Spleen (tissue), 11 donors: ENCODE measurements around the gene ACKR3. TPM values are rescaled to one million over a fixed set of nuclear protein-coding genes. Genes with fewer than 3 reads are reported as not detected.

ENCODE experiments used
- DNase-seq: peaks from one replicate; pipeline ENCODE4 v3.0.0-alpha.2; 2020
- H3K27ac ChIP-seq, 8 donors: fragments of 200-600 bp; sonication (generic) in 7 of 8; 1 replicate in 4 of 8; 2 replicates in 4 of 8; pipeline versions ENCODE4 v1.5.0 to v1.8.0; 2016 to 2021; ENCODE audit warnings: inconsistent platforms in 4 of 8, mild to moderate bottlenecking in 4 of 8, moderate library complexity in 1 of 8
- H3K27me3 ChIP-seq, 7 donors: fragments of 200-600 bp; sonication (generic) in 6 of 7; replicated peaks in 1 of 7; 1 replicate in 4 of 7; 2 replicates in 3 of 7; pipeline versions ENCODE4 v1.5.0 to v1.8.0; 2016 to 2021; ENCODE audit warnings: inconsistent platforms in 3 of 7, mild to moderate bottlenecking in 1 of 7
- H3K36me3 ChIP-seq, 6 donors: fragments of 200-600 bp; sonication (generic) in 5 of 6; 1 replicate in 4 of 6; 2 replicates in 2 of 6; pipeline versions ENCODE4 v1.5.0 to v1.8.0; 2016 to 2021; ENCODE audit warnings: inconsistent platforms in 2 of 6
- H3K4me1 ChIP-seq, 6 donors: fragments of 200-600 bp; sonication (generic) in 5 of 6; 1 replicate in 3 of 6; 2 replicates in 3 of 6; pipeline versions ENCODE4 v1.5.0 to v1.8.0; 2016 to 2021; ENCODE audit warnings: inconsistent platforms in 3 of 6
- H3K4me3 ChIP-seq, 8 donors: fragments of 200-600 bp; sonication (generic) in 7 of 8; 1 replicate in 4 of 8; 2 replicates in 4 of 8; pipeline versions ENCODE4 v1.5.0 to v1.8.0; 2016 to 2021; ENCODE audit warnings: inconsistent platforms in 4 of 8, mild to moderate bottlenecking in 4 of 8, moderate library complexity in 2 of 8
- H3K9me3 ChIP-seq, 8 donors: fragments of 200-600 bp; sonication (generic) in 7 of 8; 1 replicate in 4 of 8; 2 replicates in 4 of 8; pipeline versions ENCODE4 v1.5.0 to v1.8.0; 2016 to 2021; ENCODE audit warnings: inconsistent platforms in 4 of 8
- CTCF ChIP-seq, 11 experiments: fragments of 200-600 bp in 7 of 11; fragments of 450-650 bp in 4 of 11; sonication (generic) in 4 of 11; IDR thresholded peaks in 8 of 11; conservative IDR thresholded peaks in 3 of 11; 1 replicate in 7 of 11; 2 replicates in 4 of 11; pipeline versions ENCODE4 v1.4.0 to v1.8.0; 2016 to 2021; ENCODE audit warnings: antibody characterized with exemption in 11 of 11, inconsistent platforms in 4 of 11, mild to moderate bottlenecking in 1 of 11
- POLR2A ChIP-seq, 3 donors: fragments of 450-650 bp; IDR thresholded peaks; one replicate each; pipeline ENCODE4 v1.5.1; 2017; ENCODE audit warnings: antibody characterized with exemption in 3 of 3, mild to moderate bottlenecking in 1 of 3
- POLR2AphosphoS5 ChIP-seq, 3 donors: sonication (generic); formaldehyde crosslinking; IDR thresholded peaks; one replicate each; pipeline ENCODE4 v1.5.1; 2017; ENCODE audit warnings: antibody characterized with exemption in 3 of 3
- WGBS, 5 donors: extraction: QIAGEN DNeasy Blood & Tissue Kit in 3 of 5; methylation state at CpG; one replicate each; pipeline versions ENCODE4 v1.1.5 to v1.1.7; 2013 to 2018; 5-methylcytosine and 5-hydroxymethylcytosine counted together
- intact Hi-C: fragments of 100-400 bp; cut with DNase I; formaldehyde crosslinking; loops from one replicate; pipeline ENCODE4 v1.15.0; 2023; ENCODE audit warnings: low total_unique reads
- polyA plus RNA-seq, 3 donors: library from polyadenylated mRNA; stranded (reverse); fragments of 200-250 nt; gene quantifications; one replicate each; pipeline ENCODE4 v1.2.1, GENCODE V29; 2013
- total RNA-seq, 7 donors: library from RNA; depleted of rRNA in 3 of 7; stranded (reverse); fragments of >200 nt in 3 of 7; fragmentation: NEBNext Ultra II Directional in 4 of 7; extraction: Animal tissue kit (Norgen Biotek cat#: 25700) in 4 of 7; gene quantifications; one replicate each; pipeline versions ENCODE4 v1.1.0 to v1.2.1, GENCODE V29; 2016 to 2021
- donor health status: healthy with polysubstance abuse.
- donor health status: DM: no; HTN: no; CAD: no; lungs with moderate emphysema.
- donor health status: DM: no; HTN: no; CAD: no.
- donor health status: Bipolar disorder and iron deficiency.
- donor health status: healthy.
- donor health status: DM: no; HTN: no; CAD: no.
- donor health status: DM: yes; HTN: yes; CAD: no.

The ACKR3 gene
- total and polyA plus RNA-seq, 10 donors, result 11.5 to 164 (median 67.0) TPM

GRCh38 chr2:236600158-236600557 lies 30.5 kb downstream of the ACKR3 start:
- WGBS, 5 donors, result 89 to 94% (median 91%) methylated on average over 7 of the region's 7 CpGs
- Histone ChIP-seq H3K4me3 (no peak overlapping the region), H3K9me3 (no peaks in the 10 kb centered on the region), H3K4me1 (peaks cover 0 to 4% (median 0%) of the 10 kb centered on the region in 6 donors), H3K36me3 (no peaks in the 10 kb centered on the region), H3K27ac (no peak overlapping the region), H3K27me3 (peaks cover 0 to 16% (median 4%) of the 10 kb centered on the region in 7 donors)
- no peak for TF ChIP-seq POLR2AphosphoS5 (IDR thresholded peaks at IDR 0.05)
- TF ChIP-seq CTCF (IDR thresholded peaks at IDR 0.05 in 8 of 11, conservative IDR thresholded peaks at IDR 0.05 in 3 of 11), result no peak
- TF ChIP-seq POLR2A (IDR thresholded peaks at IDR 0.05), result no peak
- DNase-seq, result no peak
- intact Hi-C loops, result no loop called here

GRCh38 chr2:236600892-236601291 lies 31.3 kb downstream of the ACKR3 start:
- peaks cover 0 to 6% (median 0%) of the 10 kb centered on the region in 6 donors for H3K4me1 ChIP-seq
- whole genome bisulfite sequencing, 5 donors, result 86 to 93% (median 90%) methylated on average over 9 of the region's 9 CpGs
- no peak overlapping the region for H3K27ac ChIP-seq
- H3K4me3 ChIP-seq, result no peak overlapping the region
- no peaks in the 10 kb centered on the region for H3K36me3 ChIP-seq
- DNase-seq, result peak; percentile 31
- no peak for TF ChIP-seq POLR2A (IDR thresholded peaks at IDR 0.05)
- H3K9me3 ChIP-seq, result no peaks in the 10 kb centered on the region
- peaks cover 0 to 23% (median 4%) of the 10 kb centered on the region in 7 donors for H3K27me3 ChIP-seq
- intact Hi-C loops, result no loop called here

- H3K4me3 ChIP-seq, result no peak overlapping the region
- H3K27ac ChIP-seq, result no peak overlapping the region
- peaks cover 0 to 30% (median 4%) of the 10 kb centered on the region in 7 donors for H3K27me3 ChIP-seq
- intact Hi-C loops, result no loop called here
- H3K9me3 ChIP-seq, result no peaks in the 10 kb centered on the region
- no peak for DNase-seq
- peaks cover 0 to 6% (median 0%) of the 10 kb centered on the region in 6 donors for H3K4me1 ChIP-seq
- 71 to 78% (median 77%) methylated on average over 13 of the region's 13 CpGs for WGBS, 5 donors
- TF ChIP-seq POLR2A (IDR thresholded peaks at IDR 0.05) (no peak), POLR2AphosphoS5 (IDR thresholded peaks at IDR 0.05) (no peak), CTCF (IDR thresholded peaks at IDR 0.05 in 8 of 11, conservative IDR thresholded peaks at IDR 0.05 in 3 of 11) (no peak)
- H3K36me3 ChIP-seq, result no peaks in the 10 kb centered on the region
Observed at GRCh38 chr2:236601316-236602202, 31.9 kb downstream of the ACKR3 start.

GRCh38 chr2:236602678-236603077 lies 33.1 kb downstream of the ACKR3 start:
- no peak for DNase-seq
- no peaks in the 10 kb centered on the region for H3K9me3 ChIP-seq
- H3K4me1 ChIP-seq, result peaks cover 0 to 6% (median 0%) of the 10 kb centered on the region in 6 donors
- no peaks in the 10 kb centered on the region for H3K36me3 ChIP-seq
- intact Hi-C loops, result no loop called here
- no peak overlapping the region for H3K4me3 ChIP-seq
- TF ChIP-seq POLR2A (IDR thresholded peaks at IDR 0.05) (no peak), CTCF (IDR thresholded peaks at IDR 0.05 in 8 of 11, conservative IDR thresholded peaks at IDR 0.05 in 3 of 11) (no peak), POLR2AphosphoS5 (IDR thresholded peaks at IDR 0.05) (no peak)
- peaks cover 0 to 37% (median 4%) of the 10 kb centered on the region in 7 donors for H3K27me3 ChIP-seq
- no peak overlapping the region for H3K27ac ChIP-seq
- 82 to 94% (median 87%) methylated on average over 4 of the region's 4 CpGs for WGBS, 5 donors
